PC-9 (cell line): Measurements from ENCODE around the gene UBASH3A. TPM values are rescaled to one million over a fixed set of nuclear protein-coding genes. Genes with fewer than 3 reads are reported as not detected.

Source experiments
- BruUV-seq: library from RNA; stranded (reverse); fragments of 400-500 nt; replicated peaks from 2 replicates; lab custom pipeline; 2021; lab: Mats Ljungman, UMichigan
- CTCF ChIA-PET: fragments of 300-600 bp; sonication (Branson Sonifier 250); formaldehyde crosslinking; loops from one replicate; lab custom pipeline; 2022; ENCODE audit warnings: antibody characterized with exemption; lab: Charles Lee
- POLR2A ChIA-PET: fragments of 300-600 bp; sonication (Branson Sonifier 250); formaldehyde crosslinking; loops from one replicate; lab custom pipeline; 2022; ENCODE audit warnings: antibody characterized with exemption; ENCODE audit not compliant: unreplicated experiment; lab: Charles Lee
- DNase-seq, 2 experiments: peaks; one replicate each; pipeline versions ENCODE4 v3.0.0 to v3.0.0-alpha.2; 2015 to 2022; ENCODE audit warnings: mixed read lengths in 1 of 2
- H2AFZ ChIP-seq: fragments of 200-600 bp; sonication (generic); 2 replicates; pipeline ENCODE4 v1.8.1; 2017; ENCODE audit warnings: antibody characterized with exemption
- H3F3A ChIP-seq: fragments of 200-600 bp; sonication (generic); 2 replicates; pipeline ENCODE4 v1.8.1; 2017; ENCODE audit warnings: antibody characterized with exemption, mild to moderate bottlenecking, low read depth; ENCODE audit not compliant: insufficient read depth
- H3K27ac ChIP-seq: fragments of 200-600 bp; sonication (generic); 2 replicates; pipeline ENCODE4 v1.6.1; 2016; ENCODE audit warnings: mixed run types
- H3K27me3 ChIP-seq: fragments of 200-600 bp; sonication (generic); 2 replicates; pipeline ENCODE4 v1.6.1; 2016; ENCODE audit warnings: low read depth, mixed run types; ENCODE audit not compliant: insufficient read depth
- H3K36me3 ChIP-seq: fragments of 200-600 bp; sonication (generic); 2 replicates; pipeline ENCODE4 v1.6.1; 2016; ENCODE audit warnings: low read depth, mixed run types
- H3K4me1 ChIP-seq: fragments of 200-600 bp; sonication (generic); replicated peaks from 2 replicates; pipeline ENCODE4 v1.6.1; 2016; ENCODE audit warnings: mixed run types; ENCODE audit not compliant: insufficient read depth
- H3K4me2 ChIP-seq: fragments of 200-600 bp; sonication (generic); 2 replicates; pipeline ENCODE4 v1.6.1; 2017; ENCODE audit warnings: mixed run types
- H3K4me3 ChIP-seq: fragments of 200-600 bp; sonication (generic); 2 replicates; pipeline ENCODE4 v1.6.1; 2016; ENCODE audit warnings: mixed run types
- H3K79me2 ChIP-seq: fragments of 200-600 bp; sonication (generic); 2 replicates; pipeline ENCODE4 v1.6.1; 2017; ENCODE audit warnings: low read depth, mixed run types
- H3K9me2 ChIP-seq: fragments of 200-600 bp; sonication (generic); 2 replicates; pipeline ENCODE4 v1.8.1; 2017; ENCODE audit warnings: mild to moderate bottlenecking; ENCODE audit not compliant: insufficient read depth
- H3K9me3 ChIP-seq: fragments of 200-600 bp; sonication (generic); 2 replicates; pipeline ENCODE4 v1.8.1; 2016; ENCODE audit warnings: low read depth; ENCODE audit not compliant: insufficient read depth
- H4K20me1 ChIP-seq: fragments of 200-600 bp; sonication (generic); 2 replicates; pipeline ENCODE4 v1.8.1; 2017; ENCODE audit not compliant: insufficient read depth
- EZH2 ChIP-seq: fragments of 200-600 bp; sonication (generic); IDR thresholded peaks from 2 replicates; pipeline ENCODE4 v1.8.0; 2017; ENCODE audit warnings: antibody characterized with exemption, low read depth
- intact Hi-C: fragments of 100-400 bp; cut with micrococcal nuclease; formaldehyde crosslinking; loops from one replicate; pipeline ENCODE4 v1.10.0; 2022; ENCODE audit not compliant: unreplicated experiment
- total RNA-seq: library from RNA; stranded (reverse); gene quantifications from 2 replicates; pipeline ENCODE4 v1.2.3, GENCODE V29; 2021
- TF ChIP-seq, protein P1 (sequence below): fragments of 200-600 bp; sonication (generic); conservative IDR thresholded peaks from 2 replicates; pipeline ENCODE4 v1.6.1; 2017; ENCODE audit warnings: mixed run types, antibody characterized with exemption, mild to moderate bottlenecking, moderate library complexity

The UBASH3A gene
- total RNA-seq, 1 experiment from 2014 or later: not detected

DNA sequence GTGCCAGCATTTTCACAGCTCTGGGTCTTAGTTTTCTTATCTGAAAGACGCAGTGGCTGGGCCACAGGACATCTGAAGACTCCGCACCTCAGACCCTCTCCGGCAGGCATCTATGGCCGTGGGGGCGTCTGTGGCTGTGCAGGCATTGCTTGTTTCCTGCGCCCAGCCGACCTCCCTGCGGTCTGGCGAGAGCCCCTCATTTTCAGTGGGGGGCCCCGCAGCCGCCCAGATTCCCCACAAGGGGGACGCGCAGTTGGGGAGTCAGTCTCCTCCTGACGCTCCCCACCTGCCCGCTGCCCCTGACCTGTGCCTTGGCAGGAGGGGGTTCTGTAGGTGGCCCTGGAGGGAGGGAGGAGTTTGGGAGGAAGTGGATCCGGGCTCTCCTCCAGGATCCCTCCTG is 33.9 kb upstream of the UBASH3A start:
- intact Hi-C loops: no loop called here
- no peaks in the 10 kb centered on the region for H4K20me1 ChIP-seq
- H2AFZ ChIP-seq: no peak overlapping the region
- no peak for DNase-seq
- TF ChIP-seq, protein P1, sequence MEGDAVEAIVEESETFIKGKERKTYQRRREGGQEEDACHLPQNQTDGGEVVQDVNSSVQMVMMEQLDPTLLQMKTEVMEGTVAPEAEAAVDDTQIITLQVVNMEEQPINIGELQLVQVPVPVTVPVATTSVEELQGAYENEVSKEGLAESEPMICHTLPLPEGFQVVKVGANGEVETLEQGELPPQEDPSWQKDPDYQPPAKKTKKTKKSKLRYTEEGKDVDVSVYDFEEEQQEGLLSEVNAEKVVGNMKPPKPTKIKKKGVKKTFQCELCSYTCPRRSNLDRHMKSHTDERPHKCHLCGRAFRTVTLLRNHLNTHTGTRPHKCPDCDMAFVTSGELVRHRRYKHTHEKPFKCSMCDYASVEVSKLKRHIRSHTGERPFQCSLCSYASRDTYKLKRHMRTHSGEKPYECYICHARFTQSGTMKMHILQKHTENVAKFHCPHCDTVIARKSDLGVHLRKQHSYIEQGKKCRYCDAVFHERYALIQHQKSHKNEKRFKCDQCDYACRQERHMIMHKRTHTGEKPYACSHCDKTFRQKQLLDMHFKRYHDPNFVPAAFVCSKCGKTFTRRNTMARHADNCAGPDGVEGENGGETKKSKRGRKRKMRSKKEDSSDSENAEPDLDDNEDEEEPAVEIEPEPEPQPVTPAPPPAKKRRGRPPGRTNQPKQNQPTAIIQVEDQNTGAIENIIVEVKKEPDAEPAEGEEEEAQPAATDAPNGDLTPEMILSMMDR: no peak
- H3K4me2 ChIP-seq: no peak overlapping the region
- peaks cover 11% of the 10 kb centered on the region; the same call in 1 of the 2 replicates for H3F3A ChIP-seq
- no peaks in the 10 kb centered on the region for H3K36me3 ChIP-seq
- H3K9me3 ChIP-seq: no peaks in the 10 kb centered on the region
- H3K27me3 ChIP-seq: no peaks in the 10 kb centered on the region
- ChIA-PET POLR2A (no interaction called here), CTCF (no interaction called here)
- H3K9me2 ChIP-seq: no peaks in the 10 kb centered on the region
- H3K4me3 ChIP-seq: no peak overlapping the region
- BruUV-seq: no TSS peak
- peaks cover 28% of the 10 kb centered on the region for H3K4me1 ChIP-seq
- H3K27ac ChIP-seq: no peak overlapping the region
- H3K79me2 ChIP-seq: no peaks in the 10 kb centered on the region

DNA sequence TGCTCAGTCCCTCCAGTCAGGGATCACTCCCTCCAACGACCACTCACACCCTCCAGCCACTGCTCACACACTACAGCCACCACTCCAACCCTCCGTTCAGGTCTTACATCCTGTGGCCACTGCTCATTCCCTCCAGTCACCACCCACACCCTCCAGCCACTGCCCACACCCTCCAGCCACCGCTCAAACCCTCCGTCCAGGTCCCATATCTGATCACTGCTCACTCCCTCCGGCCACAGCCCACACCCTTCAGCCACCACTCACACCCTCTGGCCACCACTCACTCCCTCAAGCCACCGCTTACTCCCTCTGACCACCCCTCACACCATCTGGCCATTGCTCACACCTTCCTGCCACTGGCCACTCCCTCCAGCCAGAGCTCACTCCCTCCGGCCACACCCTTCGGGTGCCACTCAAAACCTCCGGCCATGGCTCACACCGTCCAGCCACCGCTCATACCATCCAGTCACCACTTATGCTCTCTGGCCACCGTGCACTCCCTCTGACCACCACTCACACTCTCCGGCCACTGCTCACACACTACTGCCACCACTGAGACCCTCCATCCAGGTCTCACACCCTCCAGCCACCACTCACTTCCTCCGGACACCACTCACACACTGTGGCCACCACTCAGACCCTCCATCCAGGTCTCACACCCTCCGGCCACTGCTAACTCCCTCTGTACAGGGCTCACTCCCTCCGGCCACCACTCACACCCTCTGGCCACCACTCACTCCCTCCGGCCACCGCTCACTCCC is 32.6 kb upstream of the UBASH3A start:
- H3F3A ChIP-seq: peaks cover 9% of the 10 kb centered on the region; the same call in 1 of the 2 replicates
- H3K9me2 ChIP-seq: no peaks in the 10 kb centered on the region
- H3K36me3 ChIP-seq: no peaks in the 10 kb centered on the region
- DNase-seq: no peak
- H2AFZ ChIP-seq: no peak overlapping the region
- H4K20me1 ChIP-seq: no peaks in the 10 kb centered on the region
- BruUV-seq: no TSS peak
- no peaks in the 10 kb centered on the region for H3K9me3 ChIP-seq
- intact Hi-C loops: no loop called here
- TF ChIP-seq, protein P1: no peak
- no peak for TF ChIP-seq EZH2
- POLR2A ChIA-PET: no interaction called here
- peaks cover 23% of the 10 kb centered on the region for H3K4me1 ChIP-seq
- CTCF ChIA-PET: no interaction called here
- no peak overlapping the region for H3K4me3 ChIP-seq
- no peak overlapping the region for H3K4me2 ChIP-seq
- no peaks in the 10 kb centered on the region for H3K79me2 ChIP-seq
- H3K27ac ChIP-seq: no peak overlapping the region
- H3K27me3 ChIP-seq: no peaks in the 10 kb centered on the region

DNA sequence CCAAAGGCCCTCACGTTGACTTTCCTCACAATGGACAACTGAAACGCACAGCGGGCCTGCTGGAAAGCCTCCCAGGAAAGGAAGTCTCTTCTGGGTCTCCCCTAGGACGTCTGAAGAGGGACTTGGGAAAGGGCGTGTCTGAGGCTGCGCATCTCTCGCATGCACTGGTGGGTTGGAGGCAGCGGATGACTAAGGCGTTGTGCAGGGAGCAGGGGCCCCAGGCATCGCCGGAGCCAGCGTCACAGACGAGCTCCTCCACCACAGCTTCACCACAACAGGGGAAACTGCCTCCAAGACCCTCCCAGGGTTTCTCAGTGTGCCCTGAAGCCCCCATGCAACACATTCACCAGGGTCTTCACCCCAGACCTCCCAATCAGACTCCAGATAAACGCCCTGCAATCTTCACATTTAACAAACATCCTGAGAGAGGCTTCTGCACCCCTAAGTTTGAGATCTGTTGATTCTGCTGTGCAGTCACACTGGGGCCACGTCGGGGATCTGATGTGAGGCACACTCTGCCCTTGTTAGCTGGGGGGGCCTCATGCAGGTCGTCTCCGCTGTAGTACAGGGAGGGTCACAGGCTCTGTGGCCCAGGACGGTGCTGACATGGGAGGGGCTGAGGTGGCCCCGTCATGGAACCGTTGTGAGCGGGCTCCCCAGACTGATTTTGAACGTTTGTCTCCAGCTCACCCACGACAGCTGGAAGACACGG is 30.4 kb upstream of the UBASH3A start:
- no peak overlapping the region for H2AFZ ChIP-seq
- H3K4me1 ChIP-seq: peaks cover 3% of the 10 kb centered on the region; the same call in 1 of the 2 replicates
- no peaks in the 10 kb centered on the region for H3F3A ChIP-seq
- no peaks in the 10 kb centered on the region for H3K27me3 ChIP-seq
- TF ChIP-seq, protein P1: no peak
- no peak for TF ChIP-seq EZH2
- intact Hi-C loops: no loop called here
- BruUV-seq: no TSS peak
- H3K4me3 ChIP-seq: no peak overlapping the region
- no peaks in the 10 kb centered on the region for H3K9me3 ChIP-seq
- no peaks in the 10 kb centered on the region for H3K9me2 ChIP-seq
- no peak for DNase-seq
- H3K36me3 ChIP-seq: no peaks in the 10 kb centered on the region
- no peak overlapping the region for H3K27ac ChIP-seq
- H3K4me2 ChIP-seq: no peak overlapping the region
- CTCF ChIA-PET: no interaction called here
- POLR2A ChIA-PET: no interaction called here
- no peaks in the 10 kb centered on the region for H3K79me2 ChIP-seq
- no peaks in the 10 kb centered on the region for H4K20me1 ChIP-seq
